ENCODE results near the gene LEKR1. TPM values are rescaled to one million over a fixed set of nuclear protein-coding genes. Genes with fewer than 3 reads are reported as not detected.

The LEKR1 gene
- total and polyA plus RNA-seq, 2 of the 13 experiments (the other 11 are each of a cell fraction or from before 2014, with no cell fraction given), result 0.49 to 1.5 TPM

DNA sequence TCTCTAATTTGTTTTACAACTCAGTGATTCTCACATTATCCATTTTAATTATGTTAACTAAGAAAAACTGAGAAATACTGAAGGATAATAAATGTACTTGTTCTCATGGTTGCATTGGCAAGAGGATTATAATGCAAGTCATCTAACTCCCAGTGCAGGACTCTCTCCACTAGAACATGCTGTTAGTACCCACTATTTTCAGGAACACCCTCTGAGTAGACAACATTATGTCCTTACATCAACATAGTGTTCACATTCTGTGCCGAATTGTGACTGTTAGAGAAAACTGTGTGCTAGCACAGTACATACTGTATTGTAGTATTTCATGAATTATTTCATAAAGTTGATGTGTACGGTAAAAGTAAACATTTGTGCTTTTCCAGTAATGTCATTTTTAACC, 80.1 kb downstream of the LEKR1 start (continued):
- TF ChIP-seq, protein P1, sequence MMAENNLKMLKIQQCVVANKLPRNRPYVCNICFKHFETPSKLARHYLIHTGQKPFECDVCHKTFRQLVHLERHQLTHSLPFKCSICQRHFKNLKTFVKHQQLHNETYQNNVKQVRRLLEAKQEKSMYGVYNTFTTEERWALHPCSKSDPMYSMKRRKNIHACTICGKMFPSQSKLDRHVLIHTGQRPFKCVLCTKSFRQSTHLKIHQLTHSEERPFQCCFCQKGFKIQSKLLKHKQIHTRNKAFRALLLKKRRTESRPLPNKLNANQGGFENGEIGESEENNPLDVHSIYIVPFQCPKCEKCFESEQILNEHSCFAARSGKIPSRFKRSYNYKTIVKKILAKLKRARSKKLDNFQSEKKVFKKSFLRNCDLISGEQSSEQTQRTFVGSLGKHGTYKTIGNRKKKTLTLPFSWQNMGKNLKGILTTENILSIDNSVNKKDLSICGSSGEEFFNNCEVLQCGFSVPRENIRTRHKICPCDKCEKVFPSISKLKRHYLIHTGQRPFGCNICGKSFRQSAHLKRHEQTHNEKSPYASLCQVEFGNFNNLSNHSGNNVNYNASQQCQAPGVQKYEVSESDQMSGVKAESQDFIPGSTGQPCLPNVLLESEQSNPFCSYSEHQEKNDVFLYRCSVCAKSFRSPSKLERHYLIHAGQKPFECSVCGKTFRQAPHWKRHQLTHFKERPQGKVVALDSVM (CRISPR knock-in tag; IDR thresholded peaks at IDR 0.05), result no peak

DNA sequence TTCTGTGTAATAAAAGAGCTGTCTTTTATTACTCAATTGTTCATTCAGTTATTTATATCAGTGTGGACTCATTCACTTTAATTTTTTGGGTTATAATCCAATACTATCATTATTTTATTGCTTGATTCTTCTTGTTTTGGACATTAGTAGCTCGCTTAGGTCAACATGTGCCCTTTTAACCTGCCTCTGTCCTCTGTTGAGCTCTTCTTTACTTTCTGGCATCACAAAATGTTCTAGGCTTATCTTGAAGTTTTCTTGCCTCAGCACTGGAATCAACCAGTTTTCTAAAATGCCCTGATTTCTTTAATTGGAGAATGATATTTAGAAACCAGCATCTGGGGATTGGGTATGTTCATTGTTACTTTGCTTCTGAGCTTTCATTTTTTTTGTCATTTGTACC, 82.2 kb downstream of the LEKR1 start:
- Histone ChIP-seq H2AFZ (ENCODE audit: low read length) (no peak overlapping the region), H3K9me3 (ENCODE audit: low read length) (no peaks in the 10 kb centered on the region), H3K79me2 (ENCODE audit: insufficient read depth, low read length) (no peaks in the 10 kb centered on the region), H3K4me1 (ENCODE audit: insufficient read depth, low read length) (no peaks in the 10 kb centered on the region), H3K4me3 (replicated peaks in 1 of 3; ENCODE audit: insufficient read depth in 1 of 3, low read depth in 2 of 3, low read length in 3 of 3) (no peak overlapping the region), H4K20me1 (ENCODE audit: insufficient read depth, low read length) (no peaks in the 10 kb centered on the region), H3K9ac (ENCODE audit: insufficient read depth, low read depth, low read length) (no peak overlapping the region), H3K36me3 (replicated peaks in 1 of 2; ENCODE audit: control insufficient read depth in 1 of 2, insufficient read depth in 2 of 2, low read length in 2 of 2) (no peaks in the 10 kb centered on the region), H3K4me2 (ENCODE audit: low read depth, low read length) (no peak overlapping the region), H3K27me3 (ENCODE audit: control insufficient read depth in 1 of 2, insufficient read depth in 2 of 2, low read length in 2 of 2) (no peaks in the 10 kb centered on the region), H3K27ac (ENCODE audit: extremely low read length, insufficient read depth, low read length) (no peak overlapping the region)
- 12% methylated on average over 1 of the region's 1 CpG for WGBS (ENCODE audit: low lambda C conversion rate)
- ChIA-PET CTCF (ENCODE audit: low intra/inter-chr PET ratio, low total read pairs) (no interaction called here), POLR2A (no interaction called here)
- ATAC-seq, result no peak
- in situ Hi-C loops (cut with HindIII; ENCODE audit: extremely low pct_ligation_motif_present, low pct_unique_long_range_greater_than_20kb) (no loop called here), intact Hi-C loops (cut with micrococcal nuclease; ENCODE audit: unreplicated experiment) (no loop called here)
- no TSS peak for BruUV-seq (replicated peaks)
- no peak for DNase-seq (ENCODE audit: low spot score)
- TF ChIP-seq POLR2AphosphoS2 (IDR thresholded peaks at IDR 0.05; ENCODE audit: low read depth, low read length) (no peak), ZNF253 (CRISPR knock-in tag; IDR thresholded peaks at IDR 0.05; ENCODE audit: borderline replicate concordance) (no peak), GPN1 (CRISPR knock-in tag; IDR thresholded peaks at IDR 0.05; ENCODE audit: borderline replicate concordance) (no peak), SMAD9 (CRISPR knock-in tag; IDR thresholded peaks at IDR 0.05) (no peak), NFYB (CRISPR knock-in tag; IDR thresholded peaks at IDR 0.05) (no peak), CCAR2 (optimal IDR thresholded peaks at IDR 0.05; ENCODE audit: low read depth, low read length) (no peak), TP53 (CRISPR knock-in tag; conservative IDR thresholded peaks at IDR 0.05) (no peak), HNF4A (CRISPR knock-in tag; IDR thresholded peaks at IDR 0.05) (no peak), NR3C1 (CRISPR knock-in tag; IDR thresholded peaks at IDR 0.05) (no peak)
- FAIRE-seq, result no peak
